CD4-positive, alpha-beta T cell (primary cell): ENCODE data around the gene KRT3. TPM values are rescaled to one million over a fixed set of nuclear protein-coding genes. Genes with fewer than 3 reads are reported as not detected.

Experiments
- ATAC-seq: fragments of 200-7000 bp; cut with Tn5 transposase; one replicate; pipeline ENCODE4 v1.10.0; 2022; ENCODE audit warnings: mild to moderate bottlenecking; ENCODE audit not compliant: poor library complexity
- CTCF ChIA-PET: fragments of 350-600 bp; sonication (Branson Sonifier 250); formaldehyde crosslinking; loops from one replicate; lab custom pipeline; 2021; ENCODE audit warnings: antibody characterized with exemption, inconsistent platforms; lab: Charles Lee
- POLR2A ChIA-PET: fragments of 350-600 bp; sonication (Branson Sonifier 250); formaldehyde crosslinking; loops from one replicate; lab custom pipeline; 2021; ENCODE audit warnings: antibody characterized with exemption, inconsistent platforms; lab: Charles Lee
- DNase-seq, 14 experiments: peaks; one replicate each; pipeline ENCODE4 v3.0.0-alpha.2; 2013 to 2020; ENCODE audit warnings: mixed read lengths in 2 of 14
- H3K27ac ChIP-seq, 2 donors: one replicate each; pipeline versions ENCODE4 v1.5.1 to v1.7.0; 2013; ENCODE audit warnings: low read length in 2 of 2, low read depth in 1 of 2, mild to moderate bottlenecking in 1 of 2
- H3K27me3 ChIP-seq, 2 experiments: 1 replicate in 1 of 2; 2 replicates in 1 of 2; pipeline versions ENCODE4 v1.6.1 to v1.7.0; 2013; ENCODE audit warnings: low read length in 2 of 2, control low read depth in 1 of 2, mild to moderate bottlenecking in 1 of 2, moderate library complexity in 1 of 2; ENCODE audit not compliant: insufficient read depth in 2 of 2, control insufficient read depth in 1 of 2
- H3K36me3 ChIP-seq: one replicate; pipeline ENCODE4 v1.6.1; 2013; ENCODE audit warnings: low read length, control low read depth; ENCODE audit not compliant: insufficient read depth
- H3K4me1 ChIP-seq: one replicate; pipeline ENCODE4 v1.6.1; 2013; ENCODE audit warnings: low read length, control low read depth; ENCODE audit not compliant: insufficient read depth
- H3K4me3 ChIP-seq: one replicate; pipeline ENCODE4 v1.5.1; 2013; ENCODE audit warnings: mild to moderate bottlenecking, low read length, moderate library complexity
- H3K9me3 ChIP-seq, 2 experiments: 1 replicate in 1 of 2; 2 replicates in 1 of 2; pipeline versions ENCODE4 v1.6.1 to v1.7.0; 2013; ENCODE audit warnings: low read length in 2 of 2, mild to moderate bottlenecking in 2 of 2, control low read depth in 1 of 2, moderate library complexity in 1 of 2; ENCODE audit not compliant: control insufficient read depth in 1 of 2, insufficient read depth in 1 of 2
- H3K27ac Mint-ChIP-seq: one replicate; pipeline ENCODE4 v1.8.0; 2020; ENCODE audit warnings: mixed read lengths
- H3K27me3 Mint-ChIP-seq: one replicate; pipeline ENCODE4 v1.8.0; 2021; ENCODE audit warnings: mixed read lengths
- H3K36me3 Mint-ChIP-seq: one replicate; pipeline ENCODE4 v1.8.0; 2021; ENCODE audit warnings: low read depth, mixed read lengths
- H3K4me1 Mint-ChIP-seq: one replicate; pipeline ENCODE4 v1.8.0; 2021; ENCODE audit warnings: low read depth, mixed read lengths
- H3K4me3 Mint-ChIP-seq: one replicate; pipeline ENCODE4 v1.8.0; 2020; ENCODE audit warnings: mild to moderate bottlenecking, mixed read lengths
- H3K9me3 Mint-ChIP-seq: one replicate; pipeline ENCODE4 v1.8.0; 2020; ENCODE audit warnings: mixed read lengths
- intact Hi-C, 2 experiments: fragments of 100-400 bp; cut with DNase I in 1 of 2; cut with micrococcal nuclease in 1 of 2; formaldehyde crosslinking; loops; one replicate each; pipeline versions ENCODE4 v1.15.1 to v1.9.0; 2023 to 2025; cut with DNase I, micrococcal nuclease
- total RNA-seq, 174 experiments: library from RNA in 2 of 174; stranded (reverse) in 2 of 174; gene quantifications; one replicate each; pipeline ENCODE4 v1.2.3 and lab custom pipeline; 2021 to 2026
- TF ChIP-seq, protein P1 (sequence below): fragments of 200-600 bp; IDR thresholded peaks from one replicate; pipeline ENCODE4 v1.8.0; 2022; ENCODE audit warnings: antibody characterized with exemption, mild to moderate bottlenecking

Gene KRT3
- total RNA-seq, 2 experiments from 2014 or later = not detected

- Mint-ChIP-seq H3K4me1 (peaks cover 13% of the 10 kb centered on the region), H3K9me3 (no peaks in the 10 kb centered on the region), H3K27ac (no peak overlapping the region), H3K4me3 (no peak overlapping the region), H3K27me3 (no peaks in the 10 kb centered on the region), H3K36me3 (no peaks in the 10 kb centered on the region)
- no peak for DNase-seq
- no peak overlapping the region for H3K4me3 ChIP-seq
- peaks cover 0 to 3% of the 10 kb centered on the region in 2 experiments for H3K27me3 ChIP-seq
- ChIA-PET POLR2A (interaction anchor here (0.7 to 1.5 kb wide), 2 partner anchors 9 to 57 kb away, joined by 3 to 4 read pairs; no protein-coding TSS in a partner anchor), CTCF (no interaction called here)
- intact Hi-C loops = no loop called here
- ATAC-seq = no peak
- H3K27ac ChIP-seq = no peak overlapping the region
- peaks cover 3% of the 10 kb centered on the region for H3K4me1 ChIP-seq
- H3K9me3 ChIP-seq = no peaks in the 10 kb centered on the region
- no peaks in the 10 kb centered on the region for H3K36me3 ChIP-seq
- TF ChIP-seq, protein P1, sequence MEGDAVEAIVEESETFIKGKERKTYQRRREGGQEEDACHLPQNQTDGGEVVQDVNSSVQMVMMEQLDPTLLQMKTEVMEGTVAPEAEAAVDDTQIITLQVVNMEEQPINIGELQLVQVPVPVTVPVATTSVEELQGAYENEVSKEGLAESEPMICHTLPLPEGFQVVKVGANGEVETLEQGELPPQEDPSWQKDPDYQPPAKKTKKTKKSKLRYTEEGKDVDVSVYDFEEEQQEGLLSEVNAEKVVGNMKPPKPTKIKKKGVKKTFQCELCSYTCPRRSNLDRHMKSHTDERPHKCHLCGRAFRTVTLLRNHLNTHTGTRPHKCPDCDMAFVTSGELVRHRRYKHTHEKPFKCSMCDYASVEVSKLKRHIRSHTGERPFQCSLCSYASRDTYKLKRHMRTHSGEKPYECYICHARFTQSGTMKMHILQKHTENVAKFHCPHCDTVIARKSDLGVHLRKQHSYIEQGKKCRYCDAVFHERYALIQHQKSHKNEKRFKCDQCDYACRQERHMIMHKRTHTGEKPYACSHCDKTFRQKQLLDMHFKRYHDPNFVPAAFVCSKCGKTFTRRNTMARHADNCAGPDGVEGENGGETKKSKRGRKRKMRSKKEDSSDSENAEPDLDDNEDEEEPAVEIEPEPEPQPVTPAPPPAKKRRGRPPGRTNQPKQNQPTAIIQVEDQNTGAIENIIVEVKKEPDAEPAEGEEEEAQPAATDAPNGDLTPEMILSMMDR = no peak
Observed at GRCh38 chr12:52817003-52817698, 21.2 kb upstream of the KRT3 start.

GRCh38 chr12:52815676-52816588, 20.0 kb upstream of the KRT3 start:
- H3K9me3 Mint-ChIP-seq = no peaks in the 10 kb centered on the region
- no peaks in the 10 kb centered on the region for H3K36me3 Mint-ChIP-seq
- ATAC-seq = no peak

GRCh38 chr12:52815161-52815560, 19.2 kb upstream of the KRT3 start:
- POLR2A ChIA-PET = no interaction called here
- peaks cover 0 to 3% of the 10 kb centered on the region in 2 experiments for H3K27me3 ChIP-seq
- no peak for ATAC-seq
- H3K36me3 Mint-ChIP-seq = no peaks in the 10 kb centered on the region
- H3K27ac ChIP-seq = no peak overlapping the region
- CTCF ChIA-PET = no interaction called here
- no peak overlapping the region for H3K4me3 Mint-ChIP-seq
- DNase-seq = no peak
- no peaks in the 10 kb centered on the region for H3K9me3 ChIP-seq
- peaks cover 13% of the 10 kb centered on the region for H3K4me1 Mint-ChIP-seq
- H3K27ac Mint-ChIP-seq = no peak overlapping the region
- no peaks in the 10 kb centered on the region for H3K36me3 ChIP-seq
- H3K27me3 Mint-ChIP-seq = no peaks in the 10 kb centered on the region
- H3K9me3 Mint-ChIP-seq = no peaks in the 10 kb centered on the region
- TF ChIP-seq, protein P1 = no peak
- H3K4me1 ChIP-seq = no peaks in the 10 kb centered on the region
- no peak overlapping the region for H3K4me3 ChIP-seq
- intact Hi-C loops = no loop called here

More at GRCh38 chr12:52815676-52816588, 20.0 kb upstream of the KRT3 start:
- Mint-ChIP-seq H3K27me3 (no peaks in the 10 kb centered on the region), H3K27ac (no peak overlapping the region), H3K4me3 (no peak overlapping the region), H3K4me1 (peaks cover 13% of the 10 kb centered on the region)
- H3K4me3 ChIP-seq = no peak overlapping the region
- intact Hi-C loops = no loop called here
- CTCF ChIA-PET = no interaction called here
- H3K27me3 ChIP-seq = peaks cover 0 to 3% of the 10 kb centered on the region in 2 experiments
- H3K9me3 ChIP-seq = no peaks in the 10 kb centered on the region
- DNase-seq = no peak
- TF ChIP-seq, protein P1 = no peak
- H3K4me1 ChIP-seq = no peaks in the 10 kb centered on the region
- H3K36me3 ChIP-seq = no peaks in the 10 kb centered on the region
- H3K27ac ChIP-seq = no peak overlapping the region
- POLR2A ChIA-PET = no interaction called here
